ENCODE measurements around the gene P4HA2.

- TF ChIP-seq POLR2AphosphoS5 (IDR thresholded peaks at IDR 0.05) (no peak), CTCF (IDR thresholded peaks at IDR 0.05) (no peak), POLR2A (IDR thresholded peaks at IDR 0.05; ENCODE audit: low read depth) (no peak)
Measured at GRCh38 chr5:132202711-132203463, 24.8 kb downstream of the P4HA2 start.
